Pancreas (tissue), 10 donors: Measurements from ENCODE around the gene PARD6A. TPM values are rescaled to one million over a fixed set of nuclear protein-coding genes. Genes with fewer than 3 reads are reported as not detected.

Source experiments
- ATAC-seq, 4 donors: fragments of 200-7000 bp; cut with Tn5 transposase; one replicate each; pipeline versions ENCODE4 v1.8.0 to v1.9.1; 2020; ENCODE audit warnings: mild to moderate bottlenecking in 4 of 4, moderate library complexity in 4 of 4
- DNase-seq, 6 donors: peaks; one replicate each; pipeline ENCODE4 v3.0.0-alpha.2; 2020
- FAIRE-seq: peaks from 2 replicates; lab custom pipeline; 2012; peaks lifted over from hg19 to GRCh38; lab: Jason Lieb, UNC
- H3K27ac ChIP-seq, 4 donors: fragments of 200-600 bp; sonication (generic); 1 replicate in 3 of 4; 2 replicates in 1 of 4; pipeline versions ENCODE4 v1.5.0 to v1.8.0; 2020
- H3K27me3 ChIP-seq, 4 donors: fragments of 200-600 bp; one replicate each; pipeline ENCODE4 v1.8.0; 2021
- H3K36me3 ChIP-seq, 3 donors: fragments of 200-600 bp; sonication (generic) in 1 of 3; one replicate each; pipeline versions ENCODE4 v1.5.0 to v1.8.0; 2020 to 2021
- H3K4me1 ChIP-seq, 3 donors: fragments of 200-600 bp; one replicate each; pipeline ENCODE4 v1.8.0; 2021
- H3K4me3 ChIP-seq, 4 donors: fragments of 200-600 bp; sonication (generic) in 2 of 4; one replicate each; pipeline versions ENCODE4 v1.5.0 to v1.8.0; 2020 to 2021
- H3K9me3 ChIP-seq, 4 donors: fragments of 200-600 bp; one replicate each; pipeline ENCODE4 v1.8.0; 2021
- CTCF ChIP-seq, 4 donors: fragments of 200-600 bp; sonication (generic) in 3 of 4; IDR thresholded peaks; one replicate each; pipeline versions ENCODE4 v1.5.0 to v1.8.0; 2021; ENCODE audit warnings: antibody characterized with exemption in 4 of 4
- WGBS, 2 donors: extraction: QIAGEN DNeasy Blood & Tissue Kit; methylation state at CpG; one replicate each; pipeline ENCODE4 v1.1.7; 2013; 5-methylcytosine and 5-hydroxymethylcytosine counted together
- intact Hi-C, 3 donors: fragments of 100-400 bp; cut with DNase I; formaldehyde crosslinking; loops; one replicate each; pipeline versions ENCODE4 v1.11.1 to v1.14.2; 2022
- polyA plus RNA-seq, 2 donors: library from polyadenylated mRNA; stranded (reverse); fragments of 200-250 nt; gene quantifications; one replicate each; pipeline ENCODE4 v1.2.3, GENCODE V29; 2013
- total RNA-seq, 6 donors: library from RNA; stranded (reverse); fragmentation: NEBNext Ultra II Directional in 4 of 6; extraction: Animal tissue kit (Norgen Biotek cat#: 25700) in 4 of 6; gene quantifications; one replicate each; pipeline versions ENCODE4 v1.2.1 to v1.2.4, GENCODE V29; 2021 to 2023
- donor health status: healthy with polysubstance abuse.
- donor health status: DM: no; HTN: no; CAD: no; lungs with moderate emphysema.
- donor health status: DM: no; HTN: no; CAD: no.
- donor health status: control.
- donor health status: control.
- donor health status: Bipolar disorder and iron deficiency.
- donor health status: DM: yes; HTN: yes; CAD: no.
- donor health status: DM: no; HTN: no; CAD: no.
- donor health status: DM: no; HTN: no; CAD: no.
- donor health status: DM: yes; HTN: yes; CAD: no.

Gene PARD6A
- total and polyA plus RNA-seq, 8 donors = 8.6 to 18.2 (median 14.9) TPM

- TF ChIP-seq CTCF (IDR thresholded peaks at IDR 0.05) = no peak
- FAIRE-seq (no peak), ATAC-seq (no peak), DNase-seq (no peak)
- Histone ChIP-seq H3K27me3 (no peaks in the 10 kb centered on the region), H3K9me3 (no peaks in the 10 kb centered on the region), H3K4me3 (no peak overlapping the region), H3K27ac (no peak overlapping the region), H3K4me1 (no peaks in the 10 kb centered on the region), H3K36me3 (peaks cover 3 to 51% (median 19%) of the 10 kb centered on the region in 3 donors)
- WGBS, 2 donors = 90 to 94% methylated on average over 8 of the region's 8 CpGs
- intact Hi-C loops = no loop called here
These were observed 24.0 kb upstream of the PARD6A start for GRCh38 chr16:67636713-67637112.

DNA sequence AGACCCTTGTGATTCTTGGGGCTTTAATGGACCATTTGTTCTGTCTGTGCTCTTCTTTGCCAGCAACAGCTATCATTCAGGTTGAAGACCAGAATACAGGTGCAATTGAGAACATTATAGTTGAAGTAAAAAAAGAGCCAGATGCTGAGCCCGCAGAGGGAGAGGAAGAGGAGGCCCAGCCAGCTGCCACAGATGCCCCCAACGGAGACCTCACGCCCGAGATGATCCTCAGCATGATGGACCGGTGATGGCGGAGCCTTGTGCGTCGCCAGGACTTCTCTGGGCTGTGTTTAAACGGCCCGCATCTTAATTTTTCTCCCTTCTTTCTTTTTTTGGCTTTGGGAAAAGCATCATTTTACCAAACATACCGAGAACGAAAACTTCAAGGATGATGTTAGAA, 23.1 kb upstream of the PARD6A start:
- FAIRE-seq = no peak
- intact Hi-C loops = no loop called here
- no peak for TF ChIP-seq CTCF (IDR thresholded peaks at IDR 0.05)
- Histone ChIP-seq H3K27ac (no peak overlapping the region), H3K4me1 (no peaks in the 10 kb centered on the region), H3K36me3 (peaks cover 3 to 42% (median 16%) of the 10 kb centered on the region in 3 donors), H3K27me3 (no peaks in the 10 kb centered on the region), H3K4me3 (no peak overlapping the region), H3K9me3 (no peaks in the 10 kb centered on the region)
- 92 to 96% methylated on average over 12 of the region's 12 CpGs for WGBS, 2 donors
- ATAC-seq = no peak
- DNase-seq = no peak

DNA sequence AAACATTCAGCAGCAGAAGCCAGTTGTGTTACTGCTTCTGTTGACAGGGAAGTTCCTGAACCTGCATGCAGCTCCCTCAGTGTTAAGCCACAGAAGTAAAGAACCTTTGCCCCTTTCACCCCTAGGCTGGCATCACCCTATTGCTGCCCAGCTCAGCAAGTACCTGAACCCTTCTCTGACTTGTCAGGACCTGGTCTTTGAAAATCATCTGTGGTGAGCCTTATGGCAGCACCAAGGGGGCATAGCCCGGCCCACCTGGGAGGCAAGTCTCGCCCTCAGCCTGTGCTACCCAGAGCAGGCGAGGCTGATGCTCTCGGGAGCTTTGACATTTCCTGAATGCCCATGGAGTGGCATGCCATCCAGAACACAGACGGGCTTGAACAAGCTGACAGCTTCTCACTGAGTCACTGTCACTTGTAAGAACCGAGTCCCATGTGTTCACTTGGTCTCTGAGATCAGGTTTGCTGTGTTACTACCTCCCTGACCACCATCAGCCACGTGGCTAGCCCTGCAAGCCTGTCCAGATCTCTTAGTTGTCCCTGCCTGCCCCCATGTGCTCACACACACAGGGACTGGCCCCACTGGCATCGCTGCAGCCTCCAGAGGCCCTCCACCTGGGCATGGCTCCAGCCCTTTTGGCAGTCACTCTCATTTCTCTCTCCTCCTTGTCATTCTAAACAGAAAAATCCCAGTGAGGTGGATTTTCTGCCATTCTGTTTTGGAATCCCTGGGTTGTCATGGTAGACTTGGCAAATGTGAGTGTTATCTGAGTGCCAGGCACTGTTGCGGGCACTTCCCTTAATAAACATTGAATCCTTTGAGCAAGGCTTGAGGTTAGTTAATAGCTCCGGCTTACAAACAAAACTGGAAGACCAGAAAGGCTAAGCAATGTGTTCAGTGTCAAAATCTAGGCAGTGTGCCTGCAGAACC, 18.7 kb upstream of the PARD6A start:
- TF ChIP-seq CTCF (IDR thresholded peaks at IDR 0.05) = no peak
- no peak overlapping the region for H3K4me3 ChIP-seq
- ATAC-seq (peak; percentile 47 to 82 (median 66)), FAIRE-seq (no peak), DNase-seq (peak in 4 of 6 donors; percentile 60 to 79 (median 70))
- no peak overlapping the region for H3K27ac ChIP-seq
- H3K4me1 ChIP-seq = no peaks in the 10 kb centered on the region
- intact Hi-C loops = no loop called here
- H3K27me3 ChIP-seq = no peaks in the 10 kb centered on the region
- 37 to 38% methylated on average over 10 of the region's 10 CpGs for WGBS, 2 donors
- no peaks in the 10 kb centered on the region for H3K9me3 ChIP-seq
- peaks cover 0 to 19% (median 1%) of the 10 kb centered on the region in 3 donors for H3K36me3 ChIP-seq

GRCh38 chr16:67644038-67644437, 16.7 kb upstream of the PARD6A start:
- 82 to 85% methylated on average over 9 of the region's 9 CpGs for WGBS, 2 donors
- Histone ChIP-seq H3K9me3 (no peaks in the 10 kb centered on the region), H3K4me1 (no peaks in the 10 kb centered on the region), H3K27me3 (peaks cover 0 to 7% (median 0%) of the 10 kb centered on the region in 4 donors), H3K27ac (no peak overlapping the region), H3K4me3 (no peak overlapping the region), H3K36me3 (no peaks in the 10 kb centered on the region)
- TF ChIP-seq CTCF (IDR thresholded peaks at IDR 0.05) = no peak
- FAIRE-seq = no peak
- ATAC-seq = no peak
- intact Hi-C loops = no loop called here
- peak in 1 of 6 donors; percentile 24 for DNase-seq
